Adipose tissue (tissue), 3 donors: ENCODE results near the gene KCNRG. TPM values are rescaled to one million over a fixed set of nuclear protein-coding genes. Genes with fewer than 3 reads are reported as not detected.

Experiments
- H3K27ac ChIP-seq: one replicate; pipeline ENCODE4 v1.5.1; 2013; ENCODE audit warnings: low read depth, low read length
- WGBS, 3 donors: extraction: QIAGEN DNeasy Blood & Tissue Kit; methylation state at CpG; one replicate each; pipeline ENCODE4 v1.1.7; 2013; 5-methylcytosine and 5-hydroxymethylcytosine counted together
- polyA plus RNA-seq, 3 donors: library from polyadenylated mRNA; stranded (reverse); fragments of 200-250 nt; gene quantifications; one replicate each; pipeline ENCODE4 v1.2.3, GENCODE V29; 2013
- donor health status: healthy with polysubstance abuse.
- donor health status: Bipolar disorder and iron deficiency.
- donor health status: healthy.

Gene KCNRG
- polyA plus RNA-seq, 3 donors = 0.29 to 0.52 TPM; not detected in 1

DNA sequence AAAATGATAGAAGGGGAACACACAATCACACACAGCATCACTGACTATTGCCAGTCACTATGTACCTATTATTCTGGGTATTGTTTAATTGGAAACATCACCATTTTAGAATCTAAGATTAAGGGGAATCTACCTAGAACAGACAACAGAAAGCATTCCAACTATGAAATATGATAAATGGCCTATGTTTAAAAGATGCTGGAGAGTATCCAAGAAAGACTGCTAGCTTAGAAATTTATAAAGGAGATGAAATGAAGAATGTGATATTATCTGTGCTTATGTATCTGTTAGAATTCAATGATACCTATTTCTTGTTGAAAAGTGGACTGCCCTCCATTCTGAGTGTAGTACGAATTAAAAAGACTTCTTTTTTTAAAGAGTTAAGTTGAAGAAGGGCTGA is 50.5 kb downstream of the KCNRG start:
- H3K27ac ChIP-seq = no peak overlapping the region
- 89 to 91% (median 91%) methylated on average over 1 of the region's 1 CpG for WGBS, 3 donors

DNA sequence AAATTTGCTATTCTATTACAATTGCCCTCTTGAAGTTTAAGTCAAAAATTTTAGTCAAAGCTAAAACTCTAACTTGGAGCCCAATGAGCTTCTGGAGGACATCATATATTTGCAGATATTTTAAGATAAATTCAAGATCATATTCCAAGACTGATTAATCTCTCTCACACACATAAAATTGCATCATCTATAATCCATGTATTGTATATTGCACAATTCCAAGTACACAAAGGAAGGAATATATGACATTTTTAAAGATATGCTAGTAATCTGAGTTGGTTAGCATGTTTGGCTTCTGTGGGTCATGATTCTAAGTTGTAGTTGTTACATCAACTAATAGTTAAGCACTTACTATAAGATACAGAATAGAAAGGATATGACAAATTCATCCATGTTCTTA is 53.3 kb downstream of the KCNRG start:
- H3K27ac ChIP-seq = no peak overlapping the region

DNA sequence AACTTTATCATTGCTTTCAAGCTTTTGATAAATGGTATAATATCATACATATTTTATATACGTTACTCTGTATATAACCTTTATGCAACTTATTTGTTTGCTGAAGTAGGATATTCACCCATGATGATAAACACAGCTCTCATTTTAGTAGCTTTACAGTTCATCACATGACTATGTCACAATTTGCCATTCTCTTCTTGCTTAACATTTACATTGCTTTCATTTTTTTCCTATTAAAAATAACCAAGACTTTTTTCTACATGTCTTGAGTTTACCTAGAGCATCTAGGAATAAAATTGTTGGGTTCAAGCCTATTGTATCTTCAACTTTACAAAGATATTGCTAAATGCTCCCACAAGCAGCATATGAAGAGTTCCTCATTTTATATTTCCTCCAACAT is 54.0 kb downstream of the KCNRG start:
- no peak overlapping the region for H3K27ac ChIP-seq
- 74 to 96% (median 80%) methylated on average over 1 of the region's 1 CpG for WGBS, 3 donors

DNA sequence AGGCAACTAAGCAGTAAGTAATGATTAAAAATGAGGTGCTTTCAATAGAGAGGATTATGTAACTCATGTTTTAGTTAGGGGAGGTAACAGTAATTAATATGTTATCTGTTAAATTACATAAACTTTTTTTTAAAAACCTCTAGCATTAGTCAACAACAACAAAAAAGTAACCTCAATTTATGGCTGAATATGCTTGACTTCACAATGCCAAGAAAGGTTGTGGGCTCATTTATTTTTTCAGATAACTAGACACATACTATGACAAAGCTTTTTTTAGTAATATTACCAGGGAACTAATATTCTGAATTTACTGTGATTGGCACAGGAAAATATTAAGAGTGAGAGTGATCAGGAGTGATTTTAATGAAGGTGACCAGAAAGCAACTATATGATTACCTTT is 54.9 kb downstream of the KCNRG start:
- H3K27ac ChIP-seq = no peak overlapping the region

Other genes starting within 250 kb of the KCNRG start
- 10 to 100 TPM in 2 of 3 donors, 1 to 10 TPM in 1; 5.9 to 16.8 (median 14.2) TPM for gene KPNA3, start 222.8 kb upstream of the KCNRG start, polyA plus RNA-seq
- 1 to 10 TPM; 3.1 to 6.7 (median 4.7) TPM for gene SPRYD7, start 79.1 kb upstream of the KCNRG start, polyA plus RNA-seq
- 10 to 100 TPM in 1 of 3 donors, 1 to 10 TPM in 2; 6.5 to 10.7 (median 8.2) TPM for gene TRIM13, start 18.4 kb upstream of the KCNRG start, polyA plus RNA-seq